ENCODE data around the gene XIRP1. TPM values are rescaled to one million over a fixed set of nuclear protein-coding genes. Genes with fewer than 3 reads are reported as not detected.
A peak's percentile ranks its signal among the peaks of the same experiment; 100 is the strongest.

The XIRP1 gene
- total RNA-seq, 1 donor from 2014 or later: not detected

DNA sequence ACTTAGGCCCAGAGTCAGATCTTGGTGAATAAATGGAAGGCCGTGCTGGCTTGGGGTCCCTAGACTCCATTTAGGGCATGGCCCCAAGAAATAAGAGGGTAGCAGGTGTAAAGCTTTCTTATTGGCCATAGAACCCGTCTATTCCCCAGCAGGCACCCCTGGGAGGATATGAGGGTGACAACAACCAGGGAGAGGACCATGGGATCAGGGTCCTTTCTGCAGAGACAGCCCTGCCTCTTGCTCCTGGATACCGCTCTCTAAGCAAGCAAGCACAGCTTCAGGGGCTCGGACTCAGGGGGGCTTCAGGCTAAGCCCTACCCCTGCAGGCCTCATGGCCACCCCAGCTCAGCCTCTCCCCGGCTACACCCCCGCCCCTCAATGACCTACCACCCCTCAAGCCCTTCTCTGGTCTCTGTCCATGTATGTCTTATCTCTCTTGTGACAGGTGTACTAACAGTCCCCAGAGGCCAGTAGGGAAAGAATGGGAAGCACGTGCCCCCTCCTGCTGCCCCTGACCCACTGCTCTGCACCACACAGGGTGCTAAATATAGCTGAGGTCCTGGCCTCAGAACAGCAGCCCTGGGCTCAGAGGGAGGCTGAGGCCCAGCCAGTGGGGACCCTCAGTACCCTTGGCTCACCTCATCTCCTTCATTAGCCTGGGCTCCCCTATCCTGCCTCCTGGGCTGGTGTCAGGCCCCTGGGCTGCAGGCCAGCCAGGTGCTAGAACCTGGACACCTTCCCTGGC lies 1.9 kb downstream of the XIRP1 start:
- DNase-seq (ENCODE audit: low read depth) (no peak), FAIRE-seq (no peak)
- Histone ChIP-seq H3K4me3 (ENCODE audit: low read depth, low read length) (no peak overlapping the region), H3K27me3 (ENCODE audit: control insufficient read depth, insufficient read depth, low read length) (no peaks in the 10 kb centered on the region), H3K36me3 (ENCODE audit: control insufficient read depth, insufficient read depth, low read length) (no peaks in the 10 kb centered on the region)
- TF ChIP-seq, protein P1, sequence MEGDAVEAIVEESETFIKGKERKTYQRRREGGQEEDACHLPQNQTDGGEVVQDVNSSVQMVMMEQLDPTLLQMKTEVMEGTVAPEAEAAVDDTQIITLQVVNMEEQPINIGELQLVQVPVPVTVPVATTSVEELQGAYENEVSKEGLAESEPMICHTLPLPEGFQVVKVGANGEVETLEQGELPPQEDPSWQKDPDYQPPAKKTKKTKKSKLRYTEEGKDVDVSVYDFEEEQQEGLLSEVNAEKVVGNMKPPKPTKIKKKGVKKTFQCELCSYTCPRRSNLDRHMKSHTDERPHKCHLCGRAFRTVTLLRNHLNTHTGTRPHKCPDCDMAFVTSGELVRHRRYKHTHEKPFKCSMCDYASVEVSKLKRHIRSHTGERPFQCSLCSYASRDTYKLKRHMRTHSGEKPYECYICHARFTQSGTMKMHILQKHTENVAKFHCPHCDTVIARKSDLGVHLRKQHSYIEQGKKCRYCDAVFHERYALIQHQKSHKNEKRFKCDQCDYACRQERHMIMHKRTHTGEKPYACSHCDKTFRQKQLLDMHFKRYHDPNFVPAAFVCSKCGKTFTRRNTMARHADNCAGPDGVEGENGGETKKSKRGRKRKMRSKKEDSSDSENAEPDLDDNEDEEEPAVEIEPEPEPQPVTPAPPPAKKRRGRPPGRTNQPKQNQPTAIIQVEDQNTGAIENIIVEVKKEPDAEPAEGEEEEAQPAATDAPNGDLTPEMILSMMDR (IDR thresholded peaks at IDR 0.05; ENCODE audit: insufficient read depth, low read length, severe bottlenecking): no peak

GRCh38 chr3:39189959-39190269 lies 2.5 kb downstream of the XIRP1 start:
- H3K36me3 ChIP-seq (ENCODE audit: control insufficient read depth, insufficient read depth, low read length): no peaks in the 10 kb centered on the region
- peak; percentile 63 for DNase-seq (ENCODE audit: low read depth)
- TF ChIP-seq, protein P1 (IDR thresholded peaks at IDR 0.05; ENCODE audit: insufficient read depth, low read length, severe bottlenecking): peak; percentile 90
- H3K27me3 ChIP-seq (ENCODE audit: control insufficient read depth, insufficient read depth, low read length): no peaks in the 10 kb centered on the region
- peak; percentile 98 for FAIRE-seq
- no peak overlapping the region for H3K4me3 ChIP-seq (ENCODE audit: low read depth, low read length)

GRCh38 chr3:39189150-39189958 lies 3.0 kb downstream of the XIRP1 start:
- FAIRE-seq (peak; percentile 40), DNase-seq (ENCODE audit: low read depth) (no peak)
- TF ChIP-seq, protein P1 (IDR thresholded peaks at IDR 0.05; ENCODE audit: insufficient read depth, low read length, severe bottlenecking): no peak
- no peak overlapping the region for H3K4me3 ChIP-seq (ENCODE audit: low read depth, low read length)
- H3K36me3 ChIP-seq (ENCODE audit: control insufficient read depth, insufficient read depth, low read length): no peaks in the 10 kb centered on the region
- H3K27me3 ChIP-seq (ENCODE audit: control insufficient read depth, insufficient read depth, low read length): no peaks in the 10 kb centered on the region

- TF ChIP-seq, protein P1 (IDR thresholded peaks at IDR 0.05; ENCODE audit: insufficient read depth, low read length, severe bottlenecking): no peak
- H3K27me3 ChIP-seq (ENCODE audit: control insufficient read depth, insufficient read depth, low read length): no peaks in the 10 kb centered on the region
- FAIRE-seq: no peak
- no peak for DNase-seq (ENCODE audit: low read depth)
- no peaks in the 10 kb centered on the region for H3K36me3 ChIP-seq (ENCODE audit: control insufficient read depth, insufficient read depth, low read length)
- H3K4me3 ChIP-seq (ENCODE audit: low read depth, low read length): no peak overlapping the region
These were observed 3.9 kb downstream of the XIRP1 start for GRCh38 chr3:39188271-39189149.

- TF ChIP-seq, protein P1 (IDR thresholded peaks at IDR 0.05; ENCODE audit: insufficient read depth, low read length, severe bottlenecking): no peak
- H3K36me3 ChIP-seq (ENCODE audit: control insufficient read depth, insufficient read depth, low read length): no peaks in the 10 kb centered on the region
- no peak overlapping the region for H3K4me3 ChIP-seq (ENCODE audit: low read depth, low read length)
- no peak for FAIRE-seq
- DNase-seq (ENCODE audit: low read depth): no peak
- no peaks in the 10 kb centered on the region for H3K27me3 ChIP-seq (ENCODE audit: control insufficient read depth, insufficient read depth, low read length)
These were observed 4.8 kb downstream of the XIRP1 start for GRCh38 chr3:39187372-39188155.

All from bronchial epithelial cell (primary cell).